ENCODE measurements around the gene POLR2A.
"Not testable (repeated sequence)": the region's sequence is repeated elsewhere in the genome, so short reads cannot be mapped to it uniquely, and the experiment has no call there.

DNA sequence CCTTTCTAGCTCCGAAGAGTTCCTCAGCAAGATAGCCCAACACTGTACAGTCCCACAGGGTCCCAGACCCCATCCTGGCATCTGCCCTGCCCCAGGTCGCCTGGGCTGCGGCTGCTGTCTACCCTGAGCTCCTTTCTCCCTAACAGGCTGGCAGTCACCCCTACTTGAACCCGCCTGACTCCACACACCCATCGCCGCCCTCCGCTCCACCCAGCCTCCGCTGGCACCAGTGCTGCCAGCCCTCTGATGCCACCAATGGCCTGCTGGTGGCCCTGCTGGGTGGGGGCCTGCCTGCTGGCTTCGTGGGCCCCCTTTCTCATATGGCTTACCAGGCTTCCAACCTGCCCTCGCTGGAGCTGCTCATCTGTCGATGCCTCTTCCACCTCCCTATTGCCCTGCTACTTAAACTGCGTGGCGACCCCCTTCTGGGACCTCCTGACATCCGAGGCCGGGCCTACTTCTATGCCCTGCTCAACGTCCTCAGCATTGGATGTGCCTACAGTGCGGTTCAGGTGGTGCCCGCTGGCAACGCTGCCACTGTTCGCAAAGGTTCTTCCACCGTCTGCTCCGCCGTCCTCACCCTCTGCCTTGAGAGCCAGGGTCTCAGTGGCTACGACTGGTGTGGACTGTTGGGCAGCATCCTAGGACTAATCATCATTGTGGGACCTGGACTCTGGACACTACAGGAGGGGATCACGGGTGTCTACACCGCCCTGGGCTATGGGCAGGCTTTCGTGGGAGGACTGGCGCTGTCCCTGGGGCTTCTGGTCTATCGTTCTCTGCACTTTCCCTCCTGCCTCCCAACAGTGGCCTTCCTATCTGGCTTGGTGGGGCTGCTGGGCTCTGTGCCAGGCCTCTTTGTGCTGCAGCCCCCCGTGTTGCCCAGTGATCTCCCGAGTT lies 2.1 kb upstream of the POLR2A start:
- TF ChIP-seq, protein P1, sequence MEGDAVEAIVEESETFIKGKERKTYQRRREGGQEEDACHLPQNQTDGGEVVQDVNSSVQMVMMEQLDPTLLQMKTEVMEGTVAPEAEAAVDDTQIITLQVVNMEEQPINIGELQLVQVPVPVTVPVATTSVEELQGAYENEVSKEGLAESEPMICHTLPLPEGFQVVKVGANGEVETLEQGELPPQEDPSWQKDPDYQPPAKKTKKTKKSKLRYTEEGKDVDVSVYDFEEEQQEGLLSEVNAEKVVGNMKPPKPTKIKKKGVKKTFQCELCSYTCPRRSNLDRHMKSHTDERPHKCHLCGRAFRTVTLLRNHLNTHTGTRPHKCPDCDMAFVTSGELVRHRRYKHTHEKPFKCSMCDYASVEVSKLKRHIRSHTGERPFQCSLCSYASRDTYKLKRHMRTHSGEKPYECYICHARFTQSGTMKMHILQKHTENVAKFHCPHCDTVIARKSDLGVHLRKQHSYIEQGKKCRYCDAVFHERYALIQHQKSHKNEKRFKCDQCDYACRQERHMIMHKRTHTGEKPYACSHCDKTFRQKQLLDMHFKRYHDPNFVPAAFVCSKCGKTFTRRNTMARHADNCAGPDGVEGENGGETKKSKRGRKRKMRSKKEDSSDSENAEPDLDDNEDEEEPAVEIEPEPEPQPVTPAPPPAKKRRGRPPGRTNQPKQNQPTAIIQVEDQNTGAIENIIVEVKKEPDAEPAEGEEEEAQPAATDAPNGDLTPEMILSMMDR (IDR thresholded peaks at IDR 0.05) = not testable (repeated sequence)
- not testable (repeated sequence) for TF ChIP-seq POLR2A (IDR thresholded peaks at IDR 0.05)

Measured in gastroesophageal sphincter (tissue), 3 donors.